GM18519 (cell line): Measurements from ENCODE around the gene RHOC.
"Not testable (repeated sequence)": the region's sequence is repeated elsewhere in the genome, so short reads cannot be mapped to it uniquely, and the experiment has no call there.

Source experiments
- ATAC-seq: cut with Tn5 transposase; IDR thresholded peaks from one replicate; pipeline ENCODE4 v1.9.1; 2021; ENCODE audit warnings: mild to moderate bottlenecking, moderate library complexity; ENCODE audit not compliant: unreplicated experiment, low FRiP score

Gene RHOC

DNA sequence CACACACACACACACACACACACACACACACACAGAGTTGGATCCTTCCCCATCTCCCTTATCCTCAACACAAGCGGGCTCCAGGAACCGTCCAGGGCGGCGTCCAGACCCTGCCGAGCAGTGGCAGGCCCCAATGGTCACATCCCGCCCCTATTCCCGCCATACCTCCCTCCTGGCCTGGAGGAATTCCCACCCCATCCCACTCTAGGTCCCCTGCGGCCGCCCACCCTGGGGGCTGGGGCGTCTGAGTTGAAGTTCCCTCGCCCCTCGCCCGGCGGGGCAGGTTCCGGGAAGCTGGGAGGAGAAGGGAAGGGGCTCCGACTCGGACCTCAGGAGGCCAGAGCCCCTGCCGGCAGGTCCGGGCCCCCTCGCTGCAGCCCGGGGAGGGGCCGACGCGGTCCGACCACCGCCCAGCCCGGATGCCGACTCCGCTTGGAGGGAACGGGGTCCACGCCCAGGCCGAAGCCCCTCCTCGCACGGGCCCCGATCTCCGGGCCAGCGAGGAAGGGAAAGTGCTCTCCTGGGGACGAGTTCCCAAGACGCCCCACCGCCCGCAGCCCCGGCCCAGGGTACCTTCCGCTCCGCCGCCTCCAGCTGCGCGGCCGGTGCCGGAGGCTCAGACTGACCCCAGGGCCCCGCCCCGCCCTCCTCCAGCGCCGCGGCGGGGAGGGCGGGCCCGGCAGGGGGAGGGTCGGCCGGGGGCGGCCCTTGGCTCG, at the start of gene RHOC:
Gene RHOC (minus strand): TSS at position 623 of the 716 bp plus-strand sequence. CDS start 3,328 bp downstream, outside the sequence.
- ATAC-seq: peak; percentile 34

DNA sequence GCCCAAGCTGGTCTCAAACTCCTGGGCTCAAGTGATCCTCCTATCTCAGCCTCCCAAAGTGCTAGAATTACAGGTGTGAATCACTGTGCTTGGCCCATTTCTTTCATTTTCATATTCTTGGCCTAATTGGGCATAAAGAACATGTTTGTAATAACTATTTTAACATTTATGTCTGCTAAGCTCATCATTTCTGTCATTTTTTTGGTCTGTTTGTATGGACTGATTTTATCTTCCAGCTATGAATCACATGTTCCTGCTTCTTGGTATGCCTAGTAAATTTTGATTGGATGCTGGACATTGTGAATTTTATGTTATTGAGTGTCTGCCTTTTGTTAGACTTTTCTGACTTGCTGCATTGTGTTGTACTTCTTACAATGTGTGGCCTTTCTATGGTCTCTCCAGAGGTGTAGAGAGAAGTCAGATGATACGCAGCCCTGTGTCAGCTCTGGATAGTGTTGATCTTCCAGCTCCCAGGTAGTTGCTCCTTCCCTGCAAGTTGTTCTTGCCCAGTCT, 47.2 kb upstream of the RHOC start:
- no peak for ATAC-seq

DNA sequence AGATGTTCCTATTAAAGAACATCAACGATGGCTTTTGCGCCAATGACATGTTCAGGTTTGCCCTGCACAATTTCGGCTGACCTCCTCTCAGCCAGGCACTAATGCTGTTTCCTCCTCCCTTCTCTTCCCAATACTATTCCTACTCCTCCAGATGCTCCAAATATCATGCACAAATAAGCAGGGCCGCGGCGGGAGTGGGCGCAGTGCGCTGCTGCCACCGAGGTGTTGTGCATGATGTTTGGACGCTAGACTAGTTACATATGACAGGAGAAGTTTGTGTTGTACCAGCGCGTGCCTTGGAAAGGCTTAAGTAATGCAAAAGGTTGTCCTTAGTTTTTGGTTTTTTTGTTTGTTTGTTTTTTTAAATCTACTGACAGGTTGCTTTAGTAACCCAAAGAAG, 41.5 kb upstream of the RHOC start:
- ATAC-seq: no peak

DNA sequence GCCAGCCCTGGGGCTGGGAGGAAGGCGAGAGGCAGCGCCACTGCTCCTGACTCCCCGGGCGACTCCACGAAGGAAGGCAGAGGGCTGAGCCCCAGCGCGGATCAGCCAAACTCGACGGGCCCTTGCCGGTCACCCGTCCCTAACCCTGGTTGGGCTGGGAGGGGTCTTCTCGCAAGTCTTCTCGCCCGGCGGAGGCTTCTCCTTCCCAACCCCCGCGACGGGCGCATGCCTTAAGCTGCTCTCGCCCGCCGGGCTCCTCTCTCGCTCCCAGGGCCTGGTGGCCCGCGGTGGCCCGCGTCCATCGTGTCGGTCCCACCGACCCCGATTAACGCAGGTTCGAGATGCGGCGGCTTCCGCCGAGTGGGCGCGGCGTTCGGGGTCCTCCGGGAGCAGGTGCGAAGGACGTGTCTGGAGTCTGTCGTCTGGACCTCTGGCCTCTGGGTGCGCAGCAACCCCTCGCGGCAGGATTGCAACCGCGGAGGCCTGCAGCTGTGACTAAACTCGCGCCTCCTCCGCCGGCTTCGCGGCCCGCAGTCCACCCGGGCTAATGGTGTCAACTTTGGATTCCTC, 37.2 kb upstream of the RHOC start:
- ATAC-seq: no peak

DNA sequence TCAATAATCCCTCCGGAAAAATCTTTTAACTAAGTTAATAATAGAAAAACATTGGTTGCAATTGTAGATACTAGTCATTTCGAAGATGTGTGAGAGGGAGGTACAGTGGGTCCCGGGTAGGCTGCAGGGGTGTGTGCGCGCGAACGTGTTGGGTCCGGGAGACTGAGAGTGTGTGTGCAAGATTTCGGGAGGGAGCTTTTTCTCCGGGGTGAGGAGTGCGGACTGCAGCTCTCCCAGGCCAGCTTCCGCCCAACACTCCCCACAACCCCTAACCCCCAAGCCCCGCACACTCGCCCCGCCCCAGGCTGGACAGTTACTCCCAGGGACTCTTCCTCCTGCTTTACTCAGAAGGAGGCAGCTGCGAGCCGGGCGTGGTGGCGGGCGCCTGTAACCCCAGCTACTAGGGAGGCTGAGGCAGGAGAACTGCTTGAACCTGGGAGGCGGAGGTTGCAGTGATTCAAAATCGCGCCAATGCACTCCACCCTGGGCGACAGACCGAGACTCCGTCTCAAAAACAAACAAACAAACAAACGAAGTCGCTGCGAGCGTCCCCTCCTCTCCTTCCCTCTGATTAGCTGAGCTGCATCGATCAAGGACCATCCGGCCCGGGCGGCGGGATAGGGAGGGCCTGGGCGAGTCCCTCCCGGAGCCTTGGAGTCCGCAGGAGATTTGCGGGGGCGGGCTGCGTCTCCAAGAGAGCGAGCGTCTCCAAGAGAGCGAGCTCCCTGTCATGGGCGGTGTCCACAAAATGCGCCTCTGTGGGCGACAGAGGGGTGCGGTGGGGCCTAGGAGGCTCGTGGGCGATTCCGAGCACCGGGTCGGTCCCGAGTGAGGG, 36.5 kb upstream of the RHOC start:
- no peak for ATAC-seq

DNA sequence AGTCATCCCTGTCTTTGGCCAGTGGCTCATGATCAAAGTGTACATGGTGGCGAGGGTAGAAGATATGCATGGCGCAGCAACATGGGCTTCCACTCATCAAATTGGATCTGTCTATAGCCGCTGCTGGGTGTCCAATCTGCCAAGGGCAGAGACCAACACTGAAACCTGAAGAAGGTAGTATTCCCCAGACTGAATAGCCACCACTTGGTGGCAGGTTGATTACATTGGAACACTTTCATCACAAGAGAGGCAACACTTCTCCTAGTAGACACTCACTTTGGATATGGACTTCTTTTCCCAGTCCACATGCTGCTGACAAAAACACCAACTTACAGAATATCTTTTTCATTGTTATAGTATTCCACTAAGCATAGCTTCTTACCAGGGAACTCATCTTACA, 30.6 kb upstream of the RHOC start:
- no peak for ATAC-seq

DNA sequence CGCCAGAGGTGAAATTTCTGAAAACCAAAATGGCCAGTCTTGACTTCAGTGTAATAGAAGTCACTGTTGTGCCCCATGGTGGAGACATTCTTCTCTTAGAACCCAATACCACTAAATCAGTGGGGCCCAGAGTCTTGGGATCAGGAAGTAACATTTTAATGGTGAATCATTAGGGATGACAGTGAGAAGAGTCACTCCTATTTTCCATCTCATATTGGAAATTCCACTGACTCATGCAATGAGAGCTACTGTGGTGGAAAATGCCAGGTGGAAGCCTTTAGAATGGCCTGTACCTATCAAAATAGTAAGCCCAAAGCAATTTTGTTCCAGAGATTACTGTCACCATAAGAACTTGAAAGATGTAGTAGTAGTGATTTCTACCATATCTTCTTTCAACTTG, 28.8 kb upstream of the RHOC start:
- no peak for ATAC-seq

DNA sequence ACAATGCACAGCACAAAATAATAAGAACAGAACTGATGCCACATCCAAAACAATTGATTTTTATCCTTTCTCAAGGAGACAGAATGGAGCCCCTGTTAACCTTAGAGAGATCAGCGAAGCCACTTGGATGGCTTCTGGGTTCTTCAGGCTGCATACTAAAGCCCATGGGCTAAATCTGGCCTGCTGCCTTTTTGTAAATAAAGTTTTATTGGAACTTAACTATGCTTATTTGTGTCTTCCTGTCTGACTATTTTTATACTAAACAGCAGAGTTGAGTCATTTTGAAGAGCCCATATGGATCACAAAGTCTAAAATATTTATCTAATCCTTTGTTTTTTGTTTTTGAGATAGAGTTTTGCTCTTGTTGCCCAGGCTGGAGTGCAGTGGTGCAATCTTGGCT, 24.5 kb upstream of the RHOC start:
- ATAC-seq: no peak

DNA sequence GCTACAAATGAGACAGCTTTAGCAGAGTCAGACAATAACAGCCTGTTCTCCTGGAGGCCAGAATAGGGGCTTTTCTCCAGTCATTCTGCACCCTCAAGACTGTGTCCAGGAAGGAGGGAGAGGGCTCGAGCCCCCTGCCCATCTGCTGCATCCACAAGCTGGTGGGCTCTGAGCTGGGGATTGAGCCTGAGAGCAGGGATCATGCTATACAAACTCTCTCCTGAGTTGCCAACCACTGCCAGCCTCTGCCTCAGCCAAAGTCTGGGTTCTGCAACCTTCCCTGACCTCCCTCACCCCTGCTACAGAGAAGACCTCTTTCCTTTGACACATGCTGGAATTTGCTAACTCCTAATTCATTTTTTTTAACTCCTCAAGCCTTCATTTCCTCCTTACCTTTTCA, 23.0 kb upstream of the RHOC start:
- no peak for ATAC-seq

DNA sequence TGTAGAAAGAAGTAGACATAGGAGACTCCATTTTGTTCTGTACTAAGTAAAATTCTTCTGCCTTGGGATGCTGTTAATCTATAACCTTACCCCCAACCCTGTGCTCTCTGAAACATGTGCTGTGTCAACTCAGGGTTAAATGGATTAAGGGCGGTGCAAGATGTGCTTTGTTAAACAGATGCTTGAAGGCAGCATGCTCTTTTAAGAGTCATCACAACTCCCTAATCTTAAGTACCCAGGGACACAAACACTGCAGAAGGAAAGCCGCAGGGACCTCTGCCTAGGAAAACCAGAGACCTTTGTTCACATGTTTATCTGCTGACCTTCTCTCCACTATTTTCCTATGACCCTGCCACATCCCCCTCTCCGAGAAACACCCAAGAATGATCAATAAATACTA, 22.1 kb upstream of the RHOC start:
- not testable (repeated sequence) for ATAC-seq

DNA sequence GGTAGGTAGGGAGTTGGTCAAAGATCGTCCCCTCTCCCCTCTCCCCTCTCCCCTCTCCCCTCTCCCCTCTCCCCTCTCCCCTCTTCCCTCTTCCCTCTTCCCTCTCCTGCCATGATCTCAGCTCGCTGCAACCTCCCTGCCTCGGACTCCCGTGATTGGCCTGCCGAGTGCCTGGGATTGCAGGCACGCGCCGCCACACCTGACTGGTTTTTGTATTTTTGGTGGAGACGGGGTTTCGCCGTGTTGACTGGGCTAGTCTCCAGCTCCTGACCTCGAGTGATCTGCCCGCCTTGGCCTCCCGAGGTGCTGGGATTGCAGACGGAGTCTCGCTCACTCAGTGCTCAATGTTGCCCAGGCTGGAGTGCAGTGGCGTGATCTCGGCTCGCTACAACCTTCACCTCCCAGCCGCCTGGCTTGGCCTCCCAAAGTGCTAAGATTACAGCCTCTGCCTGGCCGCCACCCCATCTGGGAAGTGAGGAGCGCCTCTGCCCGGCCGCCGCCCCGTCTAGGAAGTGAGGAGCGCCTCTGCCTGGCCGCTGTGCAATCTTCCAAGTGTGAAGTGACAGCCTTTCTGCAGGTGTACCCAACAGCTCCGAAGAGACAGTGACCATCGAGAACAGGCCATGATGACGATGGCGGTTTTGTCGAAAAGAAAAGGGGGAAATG, 21.5 kb upstream of the RHOC start:
- not testable (repeated sequence) for ATAC-seq

DNA sequence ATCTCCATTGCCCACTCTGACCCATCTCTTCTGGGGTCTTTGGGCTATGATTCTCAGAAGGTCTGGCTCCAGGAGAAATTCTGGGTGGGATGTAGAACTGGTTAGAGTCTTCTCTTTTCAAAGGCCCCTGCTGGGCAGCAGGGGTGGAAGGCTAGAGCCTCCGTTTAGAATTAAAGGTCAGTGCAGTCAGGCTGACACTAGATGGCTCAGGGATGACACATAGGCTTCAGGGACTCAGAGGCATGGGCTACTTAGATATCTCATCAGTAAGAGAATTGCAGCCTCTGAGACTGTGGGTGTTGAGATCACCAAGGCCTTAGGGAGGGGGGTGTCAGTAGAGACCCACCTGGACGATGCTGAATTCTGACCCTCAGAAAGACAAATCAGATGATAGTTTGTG, 20.8 kb upstream of the RHOC start:
- ATAC-seq: no peak

DNA sequence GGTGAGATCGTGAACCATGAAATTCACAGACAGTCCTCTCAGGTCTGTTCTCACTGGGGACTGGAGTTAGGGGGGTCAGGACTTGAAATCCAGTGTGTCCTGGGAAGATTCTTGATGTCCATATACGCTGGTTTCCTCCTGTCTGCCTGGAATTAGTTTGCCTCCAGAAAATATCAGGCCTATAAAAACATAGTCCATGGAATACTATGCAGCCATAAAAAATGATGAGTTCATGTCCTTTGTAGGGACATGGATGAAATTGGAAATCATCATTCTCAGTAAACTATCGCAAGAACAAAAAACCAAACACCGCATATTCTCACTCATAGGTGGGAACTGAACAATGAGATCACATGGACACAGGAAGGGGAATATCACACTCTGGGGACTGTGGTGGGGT, 17.3 kb upstream of the RHOC start:
- not testable (repeated sequence) for ATAC-seq

DNA sequence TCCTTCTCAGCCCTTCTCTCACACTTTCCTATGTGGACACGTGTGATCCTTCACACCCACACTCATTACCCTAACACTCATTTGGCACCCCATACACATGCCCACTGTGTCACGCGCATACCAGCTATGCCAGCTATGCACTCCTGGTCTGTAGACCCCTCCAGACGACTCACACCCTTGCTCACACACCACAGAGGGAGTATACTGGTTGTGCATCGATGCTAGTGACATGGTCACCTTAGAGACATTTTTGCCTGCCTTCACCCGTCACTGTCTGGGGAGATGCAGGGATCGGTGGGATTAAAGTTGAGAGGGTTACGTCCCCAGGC, 16.5 kb upstream of the RHOC start:
- no peak for ATAC-seq

DNA sequence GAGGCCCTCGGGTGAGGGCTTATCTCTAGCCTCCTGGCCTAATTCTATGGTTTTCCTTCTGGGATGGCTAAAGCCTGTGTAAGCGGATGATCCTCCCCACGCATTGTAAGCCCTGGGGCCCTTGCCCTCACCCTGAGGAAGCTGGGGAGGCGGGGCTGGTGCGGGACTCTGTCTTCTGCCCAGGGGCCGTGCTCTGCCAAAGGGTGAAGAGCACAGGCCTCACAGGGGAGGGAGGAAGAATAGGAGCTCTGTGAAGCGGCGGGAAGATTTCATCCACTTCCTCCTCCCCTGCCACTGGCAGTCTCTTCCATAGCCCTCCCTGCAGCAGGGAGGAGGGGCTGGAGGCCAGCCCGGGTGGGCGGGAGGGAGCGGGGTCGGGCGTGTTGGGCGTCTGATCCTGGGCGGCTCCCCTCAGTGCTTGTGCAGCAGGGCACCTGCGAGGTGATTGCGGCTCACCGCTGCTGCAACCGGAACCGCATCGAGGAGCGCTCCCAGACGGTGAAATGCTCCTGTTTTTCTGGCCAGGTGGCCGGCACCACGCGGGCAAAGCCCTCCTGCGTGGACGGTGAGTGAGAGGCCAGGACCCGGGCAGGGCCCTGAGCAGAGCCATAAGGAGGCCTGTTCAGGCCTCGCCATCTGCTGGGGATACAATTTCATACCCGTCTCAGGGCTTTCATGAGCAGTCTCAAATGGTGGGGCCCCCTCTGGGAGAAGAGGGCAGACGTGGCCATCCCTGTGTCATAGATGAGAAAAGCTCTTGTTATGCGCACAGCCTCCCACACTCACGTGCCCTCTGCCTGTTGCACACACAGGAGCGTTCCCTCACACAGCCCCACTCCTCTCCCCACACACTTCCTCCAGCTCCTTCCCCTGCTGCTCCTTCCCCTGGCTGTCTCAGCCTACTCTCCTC, 15.9 kb upstream of the RHOC start:
- no peak for ATAC-seq

DNA sequence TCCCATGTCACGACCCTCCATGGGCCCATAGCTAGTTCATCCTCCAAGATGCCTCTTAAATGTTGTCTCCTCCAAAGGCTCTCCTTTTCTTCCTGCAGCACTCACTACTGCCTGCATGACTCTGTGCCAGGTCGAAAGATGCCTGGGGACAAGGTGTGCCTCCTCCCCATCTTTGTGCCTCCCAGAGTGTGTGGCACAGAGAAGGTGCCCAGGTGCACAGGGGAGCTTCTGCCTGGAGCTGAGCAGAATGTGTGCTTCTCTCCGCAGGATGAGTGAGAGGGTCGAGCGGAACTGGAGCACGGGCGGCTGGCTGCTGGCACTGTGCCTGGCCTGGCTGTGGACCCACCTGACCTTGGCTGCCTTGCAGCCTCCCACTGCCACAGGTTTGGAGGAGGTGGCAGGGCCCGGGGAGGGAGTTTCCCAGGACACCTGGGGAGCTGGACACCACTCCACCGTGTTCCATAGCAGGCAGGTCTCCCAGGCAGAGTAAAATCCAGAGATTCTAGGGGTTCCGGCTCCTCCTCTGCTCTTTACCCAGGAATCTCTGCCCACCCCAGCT, 15.1 kb upstream of the RHOC start:
- no peak for ATAC-seq

DNA sequence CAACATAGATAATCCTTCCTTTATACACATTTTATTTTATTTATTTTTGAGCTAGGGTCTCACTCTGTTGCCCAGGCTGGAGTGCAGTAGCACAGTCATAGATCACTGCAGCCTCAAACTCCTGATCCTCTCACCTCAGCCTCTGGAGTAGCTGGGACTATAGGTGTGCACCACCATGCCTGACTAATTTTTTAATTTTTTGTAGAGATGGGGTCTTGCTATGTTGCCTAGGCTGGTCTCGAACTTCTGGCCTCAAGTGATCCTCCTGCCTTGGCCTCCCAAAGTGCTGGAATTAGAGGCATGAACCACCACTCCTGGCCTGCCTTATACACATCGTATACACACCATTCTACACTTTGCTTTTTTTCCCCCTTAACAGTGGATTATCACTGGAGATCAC, 14.4 kb upstream of the RHOC start:
- not testable (repeated sequence) for ATAC-seq

DNA sequence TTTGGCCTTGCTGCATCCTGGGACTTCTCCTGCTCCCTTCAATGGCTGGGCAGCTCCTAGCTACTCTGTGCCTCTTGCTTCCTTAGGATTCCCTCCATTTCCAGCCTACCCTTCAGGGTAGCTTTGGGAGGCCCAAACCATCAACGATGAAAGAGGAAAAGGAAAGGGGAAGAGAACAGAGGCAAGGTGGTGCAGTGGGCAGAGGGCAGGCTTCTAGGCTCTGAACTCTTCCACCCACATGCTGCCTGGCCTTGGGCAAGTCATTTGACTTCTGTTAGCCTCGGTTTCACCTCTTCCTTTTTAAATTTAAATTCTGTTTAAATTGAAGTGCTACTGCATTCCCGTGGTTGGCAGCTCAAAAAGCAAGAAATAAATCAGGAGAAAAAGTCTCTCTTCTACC, 13.9 kb upstream of the RHOC start:
- ATAC-seq: no peak

DNA sequence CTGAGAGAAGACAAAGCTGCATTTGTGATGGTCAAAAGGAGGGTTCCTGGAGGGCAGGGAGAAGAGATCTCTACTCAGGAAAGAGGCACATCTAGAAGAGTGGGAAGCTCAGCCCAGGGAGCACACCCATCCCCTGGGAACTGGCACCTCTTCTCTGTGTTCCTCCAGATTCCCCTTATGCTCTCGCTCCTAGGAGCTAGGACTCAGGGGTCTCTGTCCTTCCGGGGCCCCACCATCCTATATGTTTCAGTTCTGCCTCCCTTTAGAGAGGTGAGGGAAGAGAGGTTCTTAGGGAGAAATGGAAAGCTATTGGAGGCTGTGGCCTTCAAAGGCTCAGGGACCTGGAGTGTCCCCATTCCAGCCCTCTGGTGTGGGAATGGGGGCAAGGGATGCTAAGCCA, 12.8 kb upstream of the RHOC start:
- ATAC-seq: no peak
